ENCODE results near the gene RETREG1. TPM values are rescaled to one million over a fixed set of nuclear protein-coding genes. Genes with fewer than 3 reads are reported as not detected.

Gene RETREG1
- total RNA-seq, 4 donors from 2014 or later = 11.6 to 70.1 (median 19.4) TPM

GRCh38 chr5:16456103-16456832, 160.5 kb downstream of the RETREG1 start:
- Histone ChIP-seq H3K4me3 (no peak overlapping the region), H3K27ac (no peak overlapping the region), H3K36me3 (peaks cover 0 to 61% (median 0%) of the 10 kb centered on the region in 3 donors), H3K9me3 (no peaks in the 10 kb centered on the region), H3K27me3 (no peaks in the 10 kb centered on the region), H3K4me1 (peaks cover 0 to 8% (median 5%) of the 10 kb centered on the region in 4 donors)
- TF ChIP-seq, protein P1, sequence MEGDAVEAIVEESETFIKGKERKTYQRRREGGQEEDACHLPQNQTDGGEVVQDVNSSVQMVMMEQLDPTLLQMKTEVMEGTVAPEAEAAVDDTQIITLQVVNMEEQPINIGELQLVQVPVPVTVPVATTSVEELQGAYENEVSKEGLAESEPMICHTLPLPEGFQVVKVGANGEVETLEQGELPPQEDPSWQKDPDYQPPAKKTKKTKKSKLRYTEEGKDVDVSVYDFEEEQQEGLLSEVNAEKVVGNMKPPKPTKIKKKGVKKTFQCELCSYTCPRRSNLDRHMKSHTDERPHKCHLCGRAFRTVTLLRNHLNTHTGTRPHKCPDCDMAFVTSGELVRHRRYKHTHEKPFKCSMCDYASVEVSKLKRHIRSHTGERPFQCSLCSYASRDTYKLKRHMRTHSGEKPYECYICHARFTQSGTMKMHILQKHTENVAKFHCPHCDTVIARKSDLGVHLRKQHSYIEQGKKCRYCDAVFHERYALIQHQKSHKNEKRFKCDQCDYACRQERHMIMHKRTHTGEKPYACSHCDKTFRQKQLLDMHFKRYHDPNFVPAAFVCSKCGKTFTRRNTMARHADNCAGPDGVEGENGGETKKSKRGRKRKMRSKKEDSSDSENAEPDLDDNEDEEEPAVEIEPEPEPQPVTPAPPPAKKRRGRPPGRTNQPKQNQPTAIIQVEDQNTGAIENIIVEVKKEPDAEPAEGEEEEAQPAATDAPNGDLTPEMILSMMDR (IDR thresholded peaks at IDR 0.05) = peak; percentile 30 to 73 (median 70)
- no peak for TF ChIP-seq POLR2A (IDR thresholded peaks at IDR 0.05)
- peak in 1 of 3 donors; percentile 63 for DNase-seq

GRCh38 chr5:16455668-16456067, 161.1 kb downstream of the RETREG1 start:
- H3K9me3 ChIP-seq = no peaks in the 10 kb centered on the region
- H3K27me3 ChIP-seq = no peaks in the 10 kb centered on the region
- no peak for DNase-seq
- H3K4me3 ChIP-seq = no peak overlapping the region
- peaks cover 0 to 61% (median 2%) of the 10 kb centered on the region in 3 donors for H3K36me3 ChIP-seq
- H3K4me1 ChIP-seq = peaks cover 0 to 7% (median 5%) of the 10 kb centered on the region in 4 donors
- no peak overlapping the region for H3K27ac ChIP-seq
- TF ChIP-seq POLR2A (IDR thresholded peaks at IDR 0.05) = no peak
- TF ChIP-seq, protein P1 (IDR thresholded peaks at IDR 0.05) = no peak

- Histone ChIP-seq H3K9me3 (no peaks in the 10 kb centered on the region), H3K4me1 (peaks cover 0 to 7% (median 5%) of the 10 kb centered on the region in 4 donors), H3K4me3 (no peak overlapping the region), H3K36me3 (peaks cover 0 to 63% (median 2%) of the 10 kb centered on the region in 3 donors), H3K27me3 (no peaks in the 10 kb centered on the region), H3K27ac (no peak overlapping the region)
- TF ChIP-seq POLR2A (IDR thresholded peaks at IDR 0.05) = no peak
- TF ChIP-seq, protein P1 (IDR thresholded peaks at IDR 0.05) = no peak
- no peak for DNase-seq
Measured at GRCh38 chr5:16454686-16455085, 162.1 kb downstream of the RETREG1 start.

GRCh38 chr5:16453609-16454008, 163.2 kb downstream of the RETREG1 start:
- no peak for DNase-seq
- H3K4me3 ChIP-seq = no peak overlapping the region
- no peaks in the 10 kb centered on the region for H3K27me3 ChIP-seq
- H3K4me1 ChIP-seq = peaks cover 0 to 6% (median 4%) of the 10 kb centered on the region in 4 donors
- H3K9me3 ChIP-seq = no peaks in the 10 kb centered on the region
- no peak overlapping the region for H3K27ac ChIP-seq
- TF ChIP-seq, protein P1 (IDR thresholded peaks at IDR 0.05) = no peak
- no peak for TF ChIP-seq POLR2A (IDR thresholded peaks at IDR 0.05)
- H3K36me3 ChIP-seq = peaks cover 0 to 73% (median 2%) of the 10 kb centered on the region in 3 donors

DNA sequence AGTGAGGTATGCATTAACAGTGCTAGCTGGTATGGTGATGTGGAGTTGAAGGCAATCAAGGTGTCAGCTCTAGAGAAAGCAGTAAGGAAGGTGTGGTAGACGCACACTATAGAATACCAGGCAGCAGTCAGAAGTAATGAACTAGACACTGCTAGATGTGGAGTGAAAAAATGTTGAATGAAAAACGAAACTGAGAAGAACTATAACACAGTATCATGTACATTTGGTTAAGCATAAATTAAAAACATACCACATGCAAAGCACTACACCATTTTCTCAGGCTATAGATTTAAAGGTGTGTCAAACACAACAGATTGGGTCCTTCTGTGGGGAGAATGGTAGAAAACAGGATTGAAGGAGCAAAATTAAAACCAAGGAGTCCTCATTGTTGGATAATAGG, 166.6 kb downstream of the RETREG1 start:
- Histone ChIP-seq H3K27me3 (no peaks in the 10 kb centered on the region), H3K36me3 (peaks cover 0 to 75% (median 2%) of the 10 kb centered on the region in 3 donors), H3K27ac (no peak overlapping the region), H3K4me1 (no peaks in the 10 kb centered on the region), H3K4me3 (no peak overlapping the region), H3K9me3 (no peaks in the 10 kb centered on the region)
- DNase-seq = no peak
- TF ChIP-seq, protein P1 (IDR thresholded peaks at IDR 0.05) = no peak
- TF ChIP-seq POLR2A (IDR thresholded peaks at IDR 0.05) = no peak

Data from Peyer's patch (tissue), 4 donors.